ENCODE results near the gene LCNL1.
A peak's percentile ranks its signal among the peaks of the same experiment; 100 is the strongest.

LCNL1 gene

DNA sequence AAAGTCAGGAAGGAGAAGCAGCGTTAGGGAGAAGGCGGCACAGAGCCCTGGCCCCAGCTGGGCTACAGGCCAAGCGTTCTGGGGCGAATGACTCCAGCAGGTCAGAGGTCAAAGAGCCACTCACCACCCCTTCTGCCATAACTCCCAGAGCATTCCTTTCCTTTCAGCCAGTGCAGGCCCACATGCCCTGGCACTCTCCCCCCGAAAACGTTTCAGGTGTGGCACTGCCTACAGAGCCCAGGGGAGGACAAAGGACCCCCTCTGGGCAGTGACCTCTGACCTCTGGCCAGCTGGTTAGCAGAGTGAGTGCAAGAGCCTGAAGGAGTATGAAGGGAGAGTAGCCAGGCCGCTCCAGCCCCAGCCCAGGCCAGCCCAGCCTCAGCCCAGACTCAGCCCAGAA is 40.4 kb downstream of the LCNL1 start:
- H3K9ac ChIP-seq (ENCODE audit: low read depth, low read length, poor library complexity), result peak overlapping the region; percentile 88
- peaks cover 20% of the 10 kb centered on the region for H3K79me1 ChIP-seq (ENCODE audit: low read depth, low read length)
- no peak overlapping the region for H2BK12ac ChIP-seq (ENCODE audit: low read length)
- H3K9me3 ChIP-seq (replicated peaks in 1 of 2; ENCODE audit: control insufficient read depth in 2 of 2, insufficient read depth in 1 of 2, low read depth in 1 of 2, low read length in 2 of 2), result no peaks in the 10 kb centered on the region
- no CpG with 5 or more reads among the region's 7 CpGs for WGBS, 2 donors (ENCODE audit: extremely low coverage in 2 of 2, insufficient read length in 2 of 2, insufficient replicate concordance in 1 of 2)
- no peak overlapping the region for H3K4ac ChIP-seq (ENCODE audit: low read length)
- H4K8ac ChIP-seq (ENCODE audit: low read depth, low read length), result no peak overlapping the region
- H2AK5ac ChIP-seq (ENCODE audit: low read depth, low read length), result peak overlapping the region; percentile 81
- H4K91ac ChIP-seq (ENCODE audit: low read depth, low read length, poor library complexity), result no peak overlapping the region
- H3K14ac ChIP-seq (ENCODE audit: low read length), result peak overlapping the region; percentile 97
- H2BK5ac ChIP-seq (ENCODE audit: low read length), result peak overlapping the region; percentile 53
- H3K4me1 ChIP-seq (ENCODE audit: control insufficient read depth in 2 of 2, insufficient read depth in 1 of 2, low read depth in 1 of 2, low read length in 2 of 2), result peaks cover 23 to 32% of the 10 kb centered on the region in 2 donors
- peak overlapping the region; percentile 87 for H2BK15ac ChIP-seq (ENCODE audit: low read length)
- peak overlapping the region; percentile 85 for H3K18ac ChIP-seq (ENCODE audit: low read length)
- H3K4me2 ChIP-seq (ENCODE audit: insufficient read depth, low read length, poor library complexity, severe bottlenecking), result no peak overlapping the region
- no peak overlapping the region for H3K4me3 ChIP-seq (ENCODE audit: low read length in 2 of 2)
- H3K23ac ChIP-seq (ENCODE audit: low read depth, low read length, poor library complexity), result peak overlapping the region; percentile 67
- no peak overlapping the region for H2AFZ ChIP-seq (ENCODE audit: low read length)
- H3K36me3 ChIP-seq (replicated peaks in 1 of 2; ENCODE audit: control insufficient read depth in 2 of 2, insufficient read depth in 2 of 2, low read length in 2 of 2), result peaks cover 0 to 5% of the 10 kb centered on the region in 2 donors
- DNase-seq (ENCODE audit: low spot score), result peak; percentile 45
- no peak overlapping the region for H3K27ac ChIP-seq (replicated peaks; ENCODE audit: low read length)
- no peaks in the 10 kb centered on the region for H3K27me3 ChIP-seq (ENCODE audit: control insufficient read depth in 3 of 3, insufficient read depth in 3 of 3, low read depth in 1 of 3, low read length in 3 of 3)
- no peak overlapping the region for H2BK120ac ChIP-seq (ENCODE audit: low read depth, low read length)

GRCh38 chr9:137023583-137023991 is 40.8 kb downstream of the LCNL1 start:
- H2BK12ac ChIP-seq (ENCODE audit: low read length), result no peak overlapping the region
- no peak overlapping the region for H4K8ac ChIP-seq (ENCODE audit: low read depth, low read length)

DNA sequence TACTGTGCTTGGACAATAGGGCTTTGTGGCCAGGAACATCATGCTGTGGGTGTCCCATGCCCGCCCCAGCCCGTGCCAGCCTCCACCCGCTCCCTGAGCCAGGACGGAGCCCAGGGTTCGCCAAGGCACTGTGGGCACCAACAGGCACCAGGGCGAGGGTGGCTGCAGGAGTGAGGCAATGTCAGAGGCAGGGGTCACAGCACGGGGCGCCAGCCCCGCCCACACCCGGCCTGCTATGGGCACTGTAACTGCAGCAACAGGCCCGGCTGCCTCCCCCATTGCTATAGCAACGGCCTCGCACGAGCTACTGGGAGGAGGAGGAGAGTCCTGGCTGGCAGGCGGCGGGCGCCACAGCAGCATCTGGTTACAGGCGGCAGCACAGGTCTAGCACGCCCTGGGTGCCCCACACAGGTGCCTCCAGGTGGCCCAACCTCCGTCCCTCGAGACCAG is 42.7 kb downstream of the LCNL1 start:
- Histone ChIP-seq H2BK5ac (ENCODE audit: low read length) (peak overlapping the region; percentile 71), H3K18ac (ENCODE audit: low read length) (peak overlapping the region; percentile 74), H3K9ac (ENCODE audit: low read depth, low read length, poor library complexity) (peak overlapping the region; percentile 77), H3K36me3 (replicated peaks in 1 of 2; ENCODE audit: control insufficient read depth in 2 of 2, insufficient read depth in 2 of 2, low read length in 2 of 2) (peaks cover 0 to 5% of the 10 kb centered on the region in 2 donors), H2AFZ (ENCODE audit: low read length) (no peak overlapping the region), H2AK5ac (ENCODE audit: low read depth, low read length) (peak overlapping the region; percentile 6), H4K91ac (ENCODE audit: low read depth, low read length, poor library complexity) (no peak overlapping the region), H2BK120ac (ENCODE audit: low read depth, low read length) (peak overlapping the region; percentile 72), H2BK15ac (ENCODE audit: low read length) (peak overlapping the region; percentile 0), H3K4me3 (ENCODE audit: low read length in 2 of 2) (no peak overlapping the region), H3K9me3 (replicated peaks in 1 of 2; ENCODE audit: control insufficient read depth in 2 of 2, insufficient read depth in 1 of 2, low read depth in 1 of 2, low read length in 2 of 2) (no peaks in the 10 kb centered on the region), H3K4me2 (ENCODE audit: insufficient read depth, low read length, poor library complexity, severe bottlenecking) (no peak overlapping the region), H3K4me1 (ENCODE audit: control insufficient read depth in 2 of 2, insufficient read depth in 1 of 2, low read depth in 1 of 2, low read length in 2 of 2) (peaks cover 29 to 42% of the 10 kb centered on the region in 2 donors), H3K27me3 (ENCODE audit: control insufficient read depth in 3 of 3, insufficient read depth in 3 of 3, low read depth in 1 of 3, low read length in 3 of 3) (peaks cover 0 to 10% (median 0%) of the 10 kb centered on the region in 3 experiments), H3K4ac (ENCODE audit: low read length) (peak overlapping the region; percentile 53), H3K79me1 (ENCODE audit: low read depth, low read length) (peaks cover 19% of the 10 kb centered on the region), H3K14ac (ENCODE audit: low read length) (peak overlapping the region; percentile 56), H3K23ac (ENCODE audit: low read depth, low read length, poor library complexity) (peak overlapping the region; percentile 60), H4K8ac (ENCODE audit: low read depth, low read length) (no peak overlapping the region), H2BK12ac (ENCODE audit: low read length) (no peak overlapping the region), H3K27ac (replicated peaks; ENCODE audit: low read length) (no peak overlapping the region)
- WGBS, 2 donors (ENCODE audit: extremely low coverage in 2 of 2, insufficient read length in 2 of 2, insufficient replicate concordance in 1 of 2), result no CpG with 5 or more reads among the region's 21 CpGs
- DNase-seq (ENCODE audit: low spot score), result no peak

More at GRCh38 chr9:137023583-137023991, 40.8 kb downstream of the LCNL1 start:
- Histone ChIP-seq H2BK15ac (ENCODE audit: low read length) (peak overlapping the region; percentile 87), H2AFZ (ENCODE audit: low read length) (no peak overlapping the region), H3K36me3 (replicated peaks in 1 of 2; ENCODE audit: control insufficient read depth in 2 of 2, insufficient read depth in 2 of 2, low read length in 2 of 2) (peaks cover 0 to 5% of the 10 kb centered on the region in 2 donors), H3K14ac (ENCODE audit: low read length) (peak overlapping the region; percentile 97), H3K4me1 (ENCODE audit: control insufficient read depth in 2 of 2, insufficient read depth in 1 of 2, low read depth in 1 of 2, low read length in 2 of 2) (peaks cover 24 to 34% of the 10 kb centered on the region in 2 donors), H3K79me1 (ENCODE audit: low read depth, low read length) (peaks cover 20% of the 10 kb centered on the region), H3K23ac (ENCODE audit: low read depth, low read length, poor library complexity) (peak overlapping the region; percentile 89), H3K4ac (ENCODE audit: low read length) (peak overlapping the region; percentile 53), H2AK5ac (ENCODE audit: low read depth, low read length) (peak overlapping the region; percentile 81), H4K91ac (ENCODE audit: low read depth, low read length, poor library complexity) (no peak overlapping the region), H2BK120ac (ENCODE audit: low read depth, low read length) (no peak overlapping the region), H3K27ac (replicated peaks; ENCODE audit: low read length) (peak overlapping the region; percentile 35), H3K9me3 (replicated peaks in 1 of 2; ENCODE audit: control insufficient read depth in 2 of 2, insufficient read depth in 1 of 2, low read depth in 1 of 2, low read length in 2 of 2) (no peaks in the 10 kb centered on the region), H3K9ac (ENCODE audit: low read depth, low read length, poor library complexity) (peak overlapping the region; percentile 88), H3K27me3 (ENCODE audit: control insufficient read depth in 3 of 3, insufficient read depth in 3 of 3, low read depth in 1 of 3, low read length in 3 of 3) (peaks cover 0 to 3% (median 0%) of the 10 kb centered on the region in 3 experiments), H3K18ac (ENCODE audit: low read length) (peak overlapping the region; percentile 85), H3K4me2 (ENCODE audit: insufficient read depth, low read length, poor library complexity, severe bottlenecking) (no peak overlapping the region), H3K4me3 (ENCODE audit: low read length in 2 of 2) (no peak overlapping the region), H2BK5ac (ENCODE audit: low read length) (peak overlapping the region; percentile 53)
- WGBS, 2 donors (ENCODE audit: extremely low coverage in 2 of 2, insufficient read length in 2 of 2, insufficient replicate concordance in 1 of 2), result no CpG with 5 or more reads among the region's 15 CpGs
- DNase-seq (ENCODE audit: low spot score), result no peak

DNA sequence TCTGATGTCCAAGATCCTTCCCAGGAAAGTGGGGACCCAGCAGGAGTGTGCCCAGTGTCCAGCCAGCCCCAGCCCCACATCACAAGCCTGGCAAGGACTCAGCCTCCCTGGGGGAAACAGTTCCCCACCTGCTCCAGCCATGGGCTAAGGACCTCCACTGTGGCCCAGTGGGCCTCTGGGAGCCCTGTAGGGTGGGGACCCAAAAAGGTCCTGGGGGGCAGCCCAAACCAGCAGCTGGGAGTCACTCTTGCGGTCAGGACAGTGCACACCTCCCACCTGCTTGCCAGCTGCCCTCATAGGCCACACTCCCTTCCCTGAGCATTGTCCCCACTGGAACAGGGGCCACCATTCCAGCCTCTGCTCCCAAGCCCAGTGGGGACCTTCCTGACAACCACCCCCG is 43.6 kb downstream of the LCNL1 start:
- Histone ChIP-seq H4K91ac (ENCODE audit: low read depth, low read length, poor library complexity) (no peak overlapping the region), H3K27ac (replicated peaks; ENCODE audit: low read length) (no peak overlapping the region), H3K14ac (ENCODE audit: low read length) (no peak overlapping the region), H2BK120ac (ENCODE audit: low read depth, low read length) (no peak overlapping the region), H2BK5ac (ENCODE audit: low read length) (peak overlapping the region; percentile 0), H3K79me1 (ENCODE audit: low read depth, low read length) (peaks cover 19% of the 10 kb centered on the region), H3K27me3 (ENCODE audit: control insufficient read depth in 3 of 3, insufficient read depth in 3 of 3, low read depth in 1 of 3, low read length in 3 of 3) (peaks cover 0 to 10% (median 0%) of the 10 kb centered on the region in 3 experiments), H2BK12ac (ENCODE audit: low read length) (no peak overlapping the region), H3K9me3 (replicated peaks in 1 of 2; ENCODE audit: control insufficient read depth in 2 of 2, insufficient read depth in 1 of 2, low read depth in 1 of 2, low read length in 2 of 2) (no peaks in the 10 kb centered on the region), H3K4me1 (ENCODE audit: control insufficient read depth in 2 of 2, insufficient read depth in 1 of 2, low read depth in 1 of 2, low read length in 2 of 2) (peaks cover 29 to 42% of the 10 kb centered on the region in 2 donors), H3K4me2 (ENCODE audit: insufficient read depth, low read length, poor library complexity, severe bottlenecking) (no peak overlapping the region), H2AFZ (ENCODE audit: low read length) (no peak overlapping the region), H3K9ac (ENCODE audit: low read depth, low read length, poor library complexity) (peak overlapping the region; percentile 44), H3K4ac (ENCODE audit: low read length) (peak overlapping the region; percentile 76), H3K36me3 (replicated peaks in 1 of 2; ENCODE audit: control insufficient read depth in 2 of 2, insufficient read depth in 2 of 2, low read length in 2 of 2) (peaks cover 0 to 5% of the 10 kb centered on the region in 2 donors), H2AK5ac (ENCODE audit: low read depth, low read length) (peak overlapping the region; percentile 6), H3K23ac (ENCODE audit: low read depth, low read length, poor library complexity) (peak overlapping the region; percentile 60), H3K18ac (ENCODE audit: low read length) (no peak overlapping the region), H3K4me3 (ENCODE audit: low read length in 2 of 2) (peak overlapping the region in 1 of 2 donors; percentile 67), H4K8ac (ENCODE audit: low read depth, low read length) (no peak overlapping the region), H2BK15ac (ENCODE audit: low read length) (peak overlapping the region; percentile 0)
- no CpG with 5 or more reads among the region's 2 CpGs for WGBS, 2 donors (ENCODE audit: extremely low coverage in 2 of 2, insufficient read length in 2 of 2, insufficient replicate concordance in 1 of 2)
- DNase-seq (ENCODE audit: low spot score), result no peak
